GM18519 (cell line): ENCODE data around the gene ABCB10.
"Not testable (repeated sequence)": the region's sequence is repeated elsewhere in the genome, so short reads cannot be mapped to it uniquely, and the experiment has no call there.

Experiments used
- ATAC-seq: cut with Tn5 transposase; IDR thresholded peaks from one replicate; pipeline ENCODE4 v1.9.1; 2021; ENCODE audit warnings: mild to moderate bottlenecking, moderate library complexity; ENCODE audit not compliant: unreplicated experiment, low FRiP score

The ABCB10 gene

DNA sequence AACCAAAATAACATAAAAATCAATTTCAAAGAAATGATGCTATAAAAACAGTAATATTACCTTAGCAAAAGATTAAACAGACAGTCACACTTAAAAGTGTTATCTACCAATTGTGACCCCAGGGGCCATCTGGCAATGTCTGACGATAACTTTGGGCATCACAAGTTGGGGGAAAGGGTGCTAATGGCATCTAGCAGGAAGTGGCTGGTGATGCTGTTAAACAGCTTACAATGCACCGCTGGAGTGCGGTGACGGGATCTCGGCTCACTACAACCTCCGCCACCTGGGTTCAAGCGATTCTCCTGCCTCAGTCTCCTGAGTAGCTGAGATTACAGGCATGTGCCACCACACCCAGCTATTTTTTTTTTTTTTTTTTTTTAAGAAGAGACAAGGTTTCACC lies 78.0 kb downstream of the ABCB10 start:
- no peak for ATAC-seq

DNA sequence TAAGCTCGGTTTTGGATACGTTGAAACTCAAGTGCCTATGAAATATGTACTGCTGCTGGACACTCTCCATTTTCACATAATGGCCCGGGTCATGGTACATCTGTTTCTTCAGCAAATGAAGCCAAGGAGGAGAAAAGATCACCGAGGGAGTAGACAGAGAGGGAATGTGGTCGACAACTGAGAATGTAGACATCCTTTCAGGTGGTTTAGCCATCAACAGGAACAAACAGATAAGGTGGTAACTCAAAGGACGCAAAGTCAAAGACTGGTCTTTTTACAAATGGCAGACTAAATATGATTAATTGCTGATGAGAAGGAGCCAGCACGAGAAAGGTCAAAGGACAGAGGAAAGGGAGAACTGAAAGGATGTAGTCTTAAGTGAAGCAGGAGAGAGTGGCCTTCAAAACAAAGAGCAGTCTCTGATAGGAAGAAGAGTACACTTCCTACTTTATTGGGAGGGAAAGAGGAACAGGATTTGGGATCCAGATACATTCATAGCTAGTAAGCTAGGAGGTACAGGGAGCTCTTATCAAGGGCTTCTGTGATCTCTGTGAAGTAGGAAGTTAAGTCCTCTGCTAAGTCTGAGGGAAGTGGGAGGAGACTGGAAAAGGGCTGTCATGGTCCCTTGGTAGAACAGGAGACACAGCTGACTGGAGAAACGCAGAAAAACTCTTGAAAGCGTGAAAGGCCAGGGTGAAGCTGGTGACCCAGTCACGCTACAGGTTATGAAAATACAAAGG lies 78.7 kb downstream of the ABCB10 start:
- peak; percentile 56 for ATAC-seq

DNA sequence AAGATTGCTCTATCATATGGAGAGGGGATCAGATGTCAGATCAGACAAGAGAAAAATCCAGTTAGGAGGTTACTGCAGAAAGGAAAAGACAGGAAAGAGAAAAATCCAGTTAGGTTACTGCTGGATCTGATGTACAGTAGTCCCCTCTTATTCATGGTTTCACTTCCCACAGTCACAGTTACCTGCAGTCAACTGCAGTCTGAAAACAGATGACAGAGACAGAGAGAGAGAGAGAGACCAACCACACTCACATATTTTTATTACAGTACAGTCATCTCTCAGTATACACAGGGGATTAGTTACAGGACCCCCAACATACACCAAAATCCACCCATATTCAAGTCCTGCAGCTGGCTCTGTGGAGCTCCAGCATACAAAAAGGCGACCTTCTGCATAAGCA lies 79.7 kb downstream of the ABCB10 start:
- ATAC-seq = peak; percentile 65

DNA sequence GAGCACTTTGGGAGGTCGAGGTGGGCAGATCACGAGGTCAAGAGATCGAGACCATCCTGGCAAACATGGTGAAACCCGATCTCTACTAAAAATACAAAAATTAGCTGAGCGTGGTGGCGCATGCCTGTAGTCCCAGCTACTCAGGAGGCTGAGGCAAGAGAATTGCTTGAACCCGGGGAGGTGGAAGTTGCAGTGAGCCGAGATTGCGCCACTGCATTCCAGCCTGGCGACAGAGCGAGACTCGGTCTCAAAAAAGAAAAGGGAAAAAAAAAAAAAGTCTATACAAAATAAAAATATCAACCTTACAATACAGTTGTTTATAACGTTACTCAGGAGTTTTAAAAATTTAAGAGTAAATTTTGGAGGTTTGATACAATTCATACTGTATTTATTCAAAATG lies 82.6 kb downstream of the ABCB10 start:
- ATAC-seq = not testable (repeated sequence)

DNA sequence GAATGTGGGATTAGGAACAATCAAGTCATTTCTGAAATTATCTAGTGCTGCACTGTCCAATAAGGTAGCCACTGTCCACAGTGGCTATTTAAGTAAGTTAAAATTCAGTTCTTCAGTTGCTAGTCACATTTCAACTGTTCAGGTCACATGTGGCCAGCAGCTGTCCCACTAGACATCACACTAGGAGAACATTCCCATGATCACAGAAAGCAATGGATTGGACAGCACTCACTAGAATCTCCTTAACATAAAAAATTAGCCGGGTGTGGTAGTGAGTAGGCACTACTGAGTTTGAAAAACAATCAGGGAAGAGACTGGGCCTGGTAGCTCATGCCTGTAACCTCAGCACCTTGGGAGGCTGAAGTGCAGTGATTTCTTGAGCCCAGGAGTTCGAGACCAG lies 84.0 kb downstream of the ABCB10 start:
- no peak for ATAC-seq

DNA sequence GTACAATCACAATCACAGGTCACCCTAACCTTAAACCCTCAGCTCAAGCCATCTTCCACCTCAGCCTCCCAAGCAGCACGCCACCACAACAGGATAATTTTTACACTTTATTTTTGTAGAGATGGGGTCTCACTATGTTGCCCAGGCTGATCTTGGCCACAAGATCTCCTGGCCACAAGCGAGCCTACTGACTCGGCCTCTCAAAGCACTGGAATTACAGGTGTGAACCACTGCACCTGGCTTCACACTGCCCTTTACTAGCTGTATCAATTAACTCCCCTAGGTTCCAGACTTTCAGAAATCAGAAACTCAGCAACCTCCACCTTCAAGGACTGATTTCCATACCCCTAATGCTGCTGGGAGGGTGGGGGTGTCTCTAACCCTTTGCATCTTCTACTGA lies 87.3 kb downstream of the ABCB10 start:
- ATAC-seq = no peak

DNA sequence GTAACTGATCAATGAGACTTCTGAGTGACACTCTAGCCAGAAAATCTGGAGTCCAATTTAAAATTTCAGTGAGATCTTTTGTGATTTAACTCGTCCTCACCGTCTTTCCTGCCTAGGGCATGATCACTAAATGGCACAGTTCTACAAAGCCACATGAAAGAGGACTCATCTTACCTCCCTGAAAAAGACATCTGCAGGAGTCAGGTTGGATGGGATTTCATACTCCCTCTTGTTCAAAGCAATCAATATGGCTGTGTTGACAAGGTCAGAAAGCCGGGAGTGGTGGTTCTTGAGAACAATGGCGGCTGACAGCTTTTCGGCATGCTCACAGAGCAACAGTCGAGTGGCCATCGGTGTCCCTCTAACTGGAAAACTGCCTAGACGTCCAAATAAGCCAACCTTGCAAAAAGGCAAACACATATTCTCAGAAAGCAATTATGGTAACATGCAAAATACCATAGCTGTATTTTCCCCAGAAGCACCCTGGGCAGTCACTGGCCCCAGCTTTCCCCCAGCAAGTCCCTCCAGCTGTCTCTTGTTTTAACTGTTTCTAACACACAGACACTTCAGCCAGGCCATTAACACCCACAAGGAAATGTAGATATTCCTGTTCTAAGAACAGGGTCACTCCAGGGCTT lies 88.0 kb downstream of the ABCB10 start:
- ATAC-seq = no peak

DNA sequence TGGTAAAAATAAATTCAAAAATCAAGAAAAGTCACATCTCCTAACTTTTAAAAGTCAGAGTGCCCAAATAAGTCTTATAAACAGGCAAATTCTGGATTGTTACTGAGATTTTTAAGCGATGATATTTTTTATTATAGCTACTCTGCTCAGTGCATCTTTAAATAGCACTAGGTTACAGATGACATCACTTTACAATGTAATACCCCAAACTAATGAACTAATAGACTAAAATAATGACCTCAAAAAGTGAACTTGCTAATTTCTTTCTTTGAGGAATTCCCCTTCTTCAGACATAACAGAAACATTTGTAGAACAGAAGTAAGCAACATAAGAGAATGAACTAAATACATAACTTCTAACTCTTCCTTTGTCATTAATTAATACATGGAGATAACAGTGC lies 91.6 kb downstream of the ABCB10 start:
- no peak for ATAC-seq
